ENCODE measurements around the gene PLA2G7. TPM values are rescaled to one million over a fixed set of nuclear protein-coding genes. Genes with fewer than 3 reads are reported as not detected.
"Not testable (repeated sequence)": the region's sequence is repeated elsewhere in the genome, so short reads cannot be mapped to it uniquely, and the experiment has no call there.

Gene PLA2G7
- total RNA-seq, 1 experiment from 2014 or later = 0.41 TPM

GRCh38 chr6:46776070-46776712 is 41.0 kb upstream of the PLA2G7 start:
- POLR2A ChIA-PET = no interaction called here
- no peaks in the 10 kb centered on the region for H3K36me3 ChIP-seq (ENCODE audit: control insufficient read depth, insufficient read depth, low read length)
- intact Hi-C loops (cut with micrococcal nuclease; ENCODE audit: unreplicated experiment) = no loop called here
- no peak overlapping the region for H3K4me3 ChIP-seq (ENCODE audit: low read depth in 2 of 2, low read length in 2 of 2)
- DNase-seq (ENCODE audit: low read depth, low spot score) = no peak
- in situ Hi-C loops (cut with HindIII; ENCODE audit: low pct_unique_long_range_greater_than_20kb, low sequenced_read_pairs) = no loop called here
- no peaks in the 10 kb centered on the region for H3K4me1 ChIP-seq (ENCODE audit: control insufficient read depth, insufficient read depth, low read length)
- no peak overlapping the region for H3K27ac ChIP-seq (ENCODE audit: low read length)
- CTCF ChIA-PET = no interaction called here
- H3K9me3 ChIP-seq (ENCODE audit: control insufficient read depth, insufficient read depth, low read depth, low read length) = no peaks in the 10 kb centered on the region
- no peaks in the 10 kb centered on the region for H3K27me3 ChIP-seq (ENCODE audit: control insufficient read depth, insufficient read depth, low read length)
- BruUV-seq (replicated peaks) = no TSS peak
- no peak for ATAC-seq
- TF ChIP-seq SIN3A (IDR thresholded peaks at IDR 0.05; ENCODE audit: borderline replicate concordance, insufficient read depth, low read depth, low read length) = no peak
- no peak for TF ChIP-seq POLR2AphosphoS5 (IDR thresholded peaks at IDR 0.05; ENCODE audit: low read depth, low read length)
- TF ChIP-seq REST (IDR thresholded peaks at IDR 0.05; ENCODE audit: insufficient read depth in 1 of 2, low read depth in 2 of 2, low read length in 1 of 2) = no peak
- no peak for TF ChIP-seq CTCF (IDR thresholded peaks at IDR 0.05)
- no peak for TF ChIP-seq TCF7L2 (IDR thresholded peaks at IDR 0.05; ENCODE audit: low read depth, low read length)

- H3K4me1 ChIP-seq (ENCODE audit: control insufficient read depth, insufficient read depth, low read length); intact Hi-C loops (cut with micrococcal nuclease; ENCODE audit: unreplicated experiment); H3K9me3 ChIP-seq (ENCODE audit: control insufficient read depth, insufficient read depth, low read depth, low read length); H3K27ac ChIP-seq (ENCODE audit: low read length); BruUV-seq (replicated peaks); CTCF ChIA-PET; H3K36me3 ChIP-seq (ENCODE audit: control insufficient read depth, insufficient read depth, low read length); in situ Hi-C loops (cut with HindIII; ENCODE audit: low pct_unique_long_range_greater_than_20kb, low sequenced_read_pairs); H3K4me3 ChIP-seq (ENCODE audit: low read depth in 2 of 2, low read length in 2 of 2); DNase-seq (ENCODE audit: low read depth, low spot score); POLR2A ChIA-PET; H3K27me3 ChIP-seq (ENCODE audit: control insufficient read depth, insufficient read depth, low read length); ATAC-seq: not testable (repeated sequence)
Measured at GRCh38 chr6:46774736-46775135, 39.6 kb upstream of the PLA2G7 start.

- no peak overlapping the region for H3K4me3 ChIP-seq (ENCODE audit: low read depth in 2 of 2, low read length in 2 of 2)
- H3K4me1 ChIP-seq (ENCODE audit: control insufficient read depth, insufficient read depth, low read length) = no peaks in the 10 kb centered on the region
- in situ Hi-C loops (cut with HindIII; ENCODE audit: low pct_unique_long_range_greater_than_20kb, low sequenced_read_pairs) = no loop called here
- no peak for DNase-seq (ENCODE audit: low read depth, low spot score)
- BruUV-seq (replicated peaks) = no TSS peak
- ChIA-PET CTCF (no interaction called here), POLR2A (no interaction called here)
- H3K9me3 ChIP-seq (ENCODE audit: control insufficient read depth, insufficient read depth, low read depth, low read length) = no peaks in the 10 kb centered on the region
- H3K36me3 ChIP-seq (ENCODE audit: control insufficient read depth, insufficient read depth, low read length) = no peaks in the 10 kb centered on the region
- no peaks in the 10 kb centered on the region for H3K27me3 ChIP-seq (ENCODE audit: control insufficient read depth, insufficient read depth, low read length)
- no peak overlapping the region for H3K27ac ChIP-seq (ENCODE audit: low read length)
- ATAC-seq = no peak
- TF ChIP-seq SIN3A (IDR thresholded peaks at IDR 0.05; ENCODE audit: borderline replicate concordance, insufficient read depth, low read depth, low read length) = no peak
- TF ChIP-seq REST (IDR thresholded peaks at IDR 0.05; ENCODE audit: insufficient read depth in 1 of 2, low read depth in 2 of 2, low read length in 1 of 2) = no peak
- TF ChIP-seq TCF7L2 (IDR thresholded peaks at IDR 0.05; ENCODE audit: low read depth, low read length) = no peak
- TF ChIP-seq POLR2AphosphoS5 (IDR thresholded peaks at IDR 0.05; ENCODE audit: low read depth, low read length) = no peak
- TF ChIP-seq CTCF (IDR thresholded peaks at IDR 0.05) = no peak
- intact Hi-C loops (cut with micrococcal nuclease; ENCODE audit: unreplicated experiment) = no loop called here
Measured at GRCh38 chr6:46773201-46773855, 38.2 kb upstream of the PLA2G7 start.

Measured in Panc1 (cell line).